WI38 (cell line): ENCODE results near the gene ME3.

Experiments
- H3K4me3 ChIP-seq: 2 replicates; pipeline ENCODE4 v1.5.1; 2011; ENCODE audit warnings: low read depth, mild to moderate bottlenecking, control low read depth, low read length
- CTCF ChIP-seq: IDR thresholded peaks from 2 replicates; pipeline ENCODE4 v1.5.1; 2012; ENCODE audit warnings: low read depth, mild to moderate bottlenecking, control low read depth, low read length

Gene ME3

GRCh38 chr11:86630229-86630981 is 42.0 kb downstream of the ME3 start:
- TF ChIP-seq CTCF, result no peak
- H3K4me3 ChIP-seq, result no peak overlapping the region

- TF ChIP-seq CTCF, result no peak
Measured at GRCh38 chr11:86629045-86629706, 43.2 kb downstream of the ME3 start.

GRCh38 chr11:86627776-86628455 is 44.5 kb downstream of the ME3 start:
- no peak for TF ChIP-seq CTCF
- H3K4me3 ChIP-seq, result no peak overlapping the region

More at GRCh38 chr11:86629045-86629706, 43.2 kb downstream of the ME3 start:
- H3K4me3 ChIP-seq, result no peak overlapping the region

DNA sequence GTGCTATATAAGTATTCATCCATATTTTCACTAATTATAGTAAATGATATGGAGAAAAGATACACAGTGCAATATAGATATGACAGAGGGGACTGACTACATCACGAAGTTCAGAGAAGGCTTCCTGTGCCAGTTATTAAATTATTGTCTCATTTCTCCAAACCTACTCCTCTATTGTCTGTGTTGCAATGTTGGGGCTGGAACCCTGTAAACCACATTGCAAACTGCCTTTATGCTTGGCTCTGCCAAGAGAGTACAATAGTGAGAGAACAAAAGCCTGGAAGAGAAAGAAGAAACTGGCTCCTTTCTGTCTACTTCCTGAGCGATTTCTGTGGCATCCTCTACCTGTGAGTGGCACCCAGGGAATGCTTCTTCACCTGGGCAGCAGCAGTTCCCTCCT is 46.4 kb downstream of the ME3 start:
- TF ChIP-seq CTCF, result no peak
- H3K4me3 ChIP-seq, result no peak overlapping the region

DNA sequence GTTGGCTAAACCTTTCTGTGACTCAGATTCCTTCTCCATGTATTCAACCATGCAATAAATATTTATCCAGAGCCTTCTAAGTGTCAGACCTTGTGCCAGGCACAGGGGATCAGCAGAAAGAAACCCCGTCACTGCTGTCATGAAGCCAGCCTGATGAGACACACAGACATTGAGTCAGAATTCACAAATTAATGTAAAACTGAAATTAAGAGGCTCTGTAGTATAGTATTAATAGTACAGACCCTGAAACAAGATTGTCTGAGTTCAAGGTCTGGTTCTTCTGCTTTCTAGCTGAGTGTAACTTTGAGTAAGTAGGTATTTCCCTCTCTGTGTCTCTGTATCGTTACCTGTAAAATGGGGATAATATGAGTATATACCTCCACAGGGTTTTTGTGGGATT is 46.9 kb downstream of the ME3 start:
- no peak for TF ChIP-seq CTCF

DNA sequence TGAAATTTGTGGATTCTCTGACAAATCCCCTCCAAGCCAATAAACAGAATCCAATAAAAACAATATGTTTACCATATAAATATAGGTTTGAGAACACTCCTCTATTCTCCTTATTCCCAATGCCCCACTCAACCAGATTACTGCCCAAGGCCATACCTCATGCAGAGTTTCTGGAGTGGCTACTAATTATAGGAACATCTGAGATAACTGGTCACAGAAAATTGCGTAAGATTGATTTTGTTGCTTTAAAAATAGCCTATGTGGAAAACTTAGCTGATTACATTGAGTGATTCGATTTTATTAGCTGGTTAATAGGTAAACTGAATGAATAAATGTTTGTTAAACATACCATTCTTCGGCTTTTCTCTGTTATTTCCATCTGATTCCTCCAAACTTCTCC is 48.0 kb downstream of the ME3 start:
- no peak for TF ChIP-seq CTCF
- no peak overlapping the region for H3K4me3 ChIP-seq

More for the DNA sequence above, 46.9 kb downstream of the ME3 start:
- H3K4me3 ChIP-seq, result no peak overlapping the region

DNA sequence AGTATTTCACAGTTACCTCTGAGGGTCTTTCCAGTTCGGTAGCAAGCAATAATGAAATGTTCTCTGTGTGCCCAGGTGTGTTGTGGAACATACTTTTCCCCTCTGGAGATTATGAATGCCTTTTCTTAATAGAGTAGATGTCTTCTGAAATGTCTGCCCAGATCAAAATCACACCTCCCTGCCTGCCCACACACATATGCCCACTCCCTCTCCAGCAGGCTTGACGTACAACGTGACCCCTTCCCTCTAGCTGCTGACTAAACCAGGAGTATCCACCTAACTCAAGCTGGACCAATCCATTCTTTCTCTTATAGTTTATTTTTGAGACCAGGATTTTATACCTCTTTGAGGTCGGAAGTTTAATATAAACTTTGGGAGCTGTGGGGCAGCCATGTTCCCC is 48.7 kb downstream of the ME3 start:
- H3K4me3 ChIP-seq, result no peak overlapping the region
- TF ChIP-seq CTCF, result no peak
